ENCODE measurements around the gene MYOCOS. TPM values are rescaled to one million over a fixed set of nuclear protein-coding genes. Genes with fewer than 3 reads are reported as not detected.
"Not testable (repeated sequence)": the region's sequence is repeated elsewhere in the genome, so short reads cannot be mapped to it uniquely, and the experiment has no call there.

Gene MYOCOS
- total RNA-seq, 1 donor: under 0.01 TPM

GRCh38 chr1:171655746-171656116, 33.7 kb downstream of the MYOCOS start:
- DNase-seq (ENCODE audit: low read depth): no peak
- no peak for TF ChIP-seq CTCF (IDR thresholded peaks at IDR 0.05; ENCODE audit: insufficient read depth, low read depth, low read length)
- H3K4me3 ChIP-seq (ENCODE audit: low read depth, low read length): no peak overlapping the region

GRCh38 chr1:171656206-171656605, 34.2 kb downstream of the MYOCOS start:
- not testable (repeated sequence) for DNase-seq (ENCODE audit: low read depth)

DNA sequence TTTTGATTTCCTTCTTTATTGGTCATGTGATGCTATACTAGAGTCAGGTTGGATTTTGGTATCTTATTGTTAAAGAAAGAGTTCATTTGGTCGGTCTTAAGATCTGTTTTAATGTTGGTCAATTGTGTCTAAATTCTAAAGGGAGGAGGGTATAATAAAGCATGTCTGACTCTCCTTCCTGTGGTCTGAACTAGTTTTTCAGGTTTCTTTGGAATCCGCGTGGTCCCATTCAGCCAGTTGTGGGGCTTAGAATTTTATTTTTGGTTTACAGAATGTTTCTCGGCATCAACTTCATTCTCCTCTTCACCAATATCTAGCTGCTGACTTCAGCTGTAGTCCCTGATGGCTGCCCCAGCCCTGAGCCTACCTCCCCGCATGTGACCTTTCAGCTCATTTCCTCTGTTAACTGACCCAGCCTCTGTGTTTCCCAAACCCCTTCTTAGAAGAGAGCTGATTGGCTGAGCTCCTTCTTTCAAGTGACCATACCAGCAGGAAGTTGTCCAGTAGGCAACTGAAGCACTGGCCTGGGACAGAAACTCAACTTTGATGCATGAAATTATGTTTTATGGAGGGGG, 39.1 kb downstream of the MYOCOS start:
- no peak for TF ChIP-seq CTCF (IDR thresholded peaks at IDR 0.05; ENCODE audit: insufficient read depth, low read depth, low read length)
- DNase-seq (ENCODE audit: low read depth): no peak

More at GRCh38 chr1:171656206-171656605, 34.2 kb downstream of the MYOCOS start:
- not testable (repeated sequence) for H3K4me3 ChIP-seq (ENCODE audit: low read depth, low read length)

GRCh38 chr1:171663036-171663853, 41.2 kb downstream of the MYOCOS start:
- no peak for DNase-seq (ENCODE audit: low read depth)
- no peak for TF ChIP-seq CTCF (IDR thresholded peaks at IDR 0.05; ENCODE audit: insufficient read depth, low read depth, low read length)
- no peak overlapping the region for H3K4me3 ChIP-seq (ENCODE audit: low read depth, low read length)

More for the DNA sequence above, 39.1 kb downstream of the MYOCOS start:
- no peak overlapping the region for H3K4me3 ChIP-seq (ENCODE audit: low read depth, low read length)

DNA sequence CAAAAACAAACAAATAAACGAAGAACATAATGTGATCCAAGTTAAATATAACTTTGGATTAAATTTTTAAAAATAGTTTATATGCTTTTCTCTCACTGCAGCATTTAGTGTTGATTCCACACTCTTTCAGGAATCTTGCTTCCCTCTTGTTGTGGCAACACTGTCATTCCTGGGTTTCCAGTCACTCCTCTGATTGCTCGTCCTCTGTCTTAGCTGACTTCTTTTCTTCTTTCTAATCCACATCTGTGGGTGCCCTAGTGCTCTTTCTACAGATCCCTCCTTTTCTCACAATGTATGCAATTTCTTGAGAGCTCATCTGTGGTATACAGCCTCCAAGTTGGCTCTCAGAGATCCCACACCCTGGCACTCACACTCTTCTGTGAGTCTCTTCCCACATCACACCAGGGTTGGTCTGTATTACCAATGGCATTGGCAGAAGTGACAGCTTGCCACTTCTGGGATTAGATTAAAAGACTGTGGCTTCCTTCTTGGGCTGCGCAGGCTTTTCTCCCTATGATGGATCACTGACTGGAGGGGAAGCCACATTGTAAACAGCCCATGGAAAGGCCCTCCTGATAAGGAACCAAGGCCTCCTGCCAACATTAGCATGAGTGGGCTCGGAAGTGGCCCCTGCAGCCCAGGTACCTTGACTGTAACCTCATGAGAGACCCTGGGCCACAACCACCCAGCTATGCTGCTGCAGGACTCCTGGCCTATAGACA, 42.0 kb downstream of the MYOCOS start:
- TF ChIP-seq CTCF (IDR thresholded peaks at IDR 0.05; ENCODE audit: insufficient read depth, low read depth, low read length): no peak
- DNase-seq (ENCODE audit: low read depth): no peak
- no peak overlapping the region for H3K4me3 ChIP-seq (ENCODE audit: low read depth, low read length)

DNA sequence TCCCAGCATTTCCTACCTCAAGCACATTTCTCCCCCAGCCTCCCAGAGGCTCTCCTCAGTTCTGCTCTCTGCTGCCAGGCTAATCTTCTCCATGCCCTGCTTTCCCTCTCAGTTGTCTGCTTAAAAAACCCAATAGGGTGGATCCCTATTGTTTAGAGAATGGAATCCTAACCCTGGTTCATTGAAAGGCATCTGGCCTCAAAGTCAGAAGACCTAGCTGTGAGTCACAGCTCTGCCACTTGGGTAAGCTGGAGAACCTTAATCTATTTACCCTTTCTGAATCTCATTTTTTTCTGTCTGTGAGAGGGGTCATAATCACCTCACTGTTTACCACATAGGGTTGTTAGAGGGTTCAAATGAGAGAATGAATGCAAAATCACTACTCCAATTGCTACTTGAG, 42.9 kb downstream of the MYOCOS start:
- no peak for TF ChIP-seq CTCF (IDR thresholded peaks at IDR 0.05; ENCODE audit: insufficient read depth, low read depth, low read length)
- no peak for DNase-seq (ENCODE audit: low read depth)

DNA sequence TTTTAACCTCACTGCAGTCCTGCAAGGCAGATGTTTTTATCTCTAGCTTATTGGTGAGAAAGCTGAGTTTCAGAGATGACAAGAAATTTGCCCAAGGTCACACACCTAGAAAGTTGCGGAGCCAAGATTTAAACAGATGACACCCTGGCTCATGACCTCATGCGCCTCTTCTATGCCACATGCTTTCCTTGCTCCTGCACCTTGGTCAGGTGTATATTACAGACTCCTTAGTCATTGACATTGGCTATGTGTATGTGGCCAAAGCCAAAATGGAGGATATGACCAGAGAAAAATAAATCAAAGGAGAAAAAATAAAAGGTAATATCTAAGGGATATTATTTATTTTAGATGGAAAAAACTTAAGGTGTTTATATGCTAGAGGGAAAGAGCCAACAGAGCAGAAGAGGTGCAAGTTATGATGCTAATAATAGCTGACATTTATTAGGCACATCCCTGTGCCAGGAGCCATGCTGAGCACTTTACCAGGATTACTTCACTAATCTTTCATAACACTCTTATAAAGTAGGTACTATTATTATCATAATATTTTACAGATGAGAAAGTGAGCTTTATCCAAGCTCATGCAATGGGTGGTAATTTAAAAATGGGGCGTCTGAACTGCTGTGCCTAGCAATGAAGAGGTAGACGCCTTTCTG, 44.2 kb downstream of the MYOCOS start:
- TF ChIP-seq CTCF (IDR thresholded peaks at IDR 0.05; ENCODE audit: insufficient read depth, low read depth, low read length): no peak
- H3K4me3 ChIP-seq (ENCODE audit: low read depth, low read length): no peak overlapping the region
- DNase-seq (ENCODE audit: low read depth): no peak

More for the DNA sequence above, 42.9 kb downstream of the MYOCOS start:
- H3K4me3 ChIP-seq (ENCODE audit: low read depth, low read length): no peak overlapping the region
